HepG2 (cell line): ENCODE results near the gene CRYGS. TPM values are rescaled to one million over a fixed set of nuclear protein-coding genes. Genes with fewer than 3 reads are reported as not detected.
A peak's percentile ranks its signal among the peaks of the same experiment; 100 is the strongest.

ENCODE experiments used
- AHDC1 ChIP-seq: sonication (generic); formaldehyde crosslinking; IDR thresholded peaks from 2 replicates; pipeline ENCODE4 v1.5.1; 2020; ENCODE audit warnings: mild to moderate bottlenecking, missing genetic modification reagents, borderline replicate concordance
- EP300 ChIP-seq, 3 experiments: sonication (generic) in 1 of 3; formaldehyde crosslinking in 1 of 3; IDR thresholded peaks; 2 replicates each; pipeline versions ENCODE4 v1.5.1 to v1.6.1; 2011 to 2020; ENCODE audit warnings: low read depth in 2 of 3, low read length in 2 of 3, borderline replicate concordance in 1 of 3, improper control_type of control experiment in 1 of 3, mild to moderate bottlenecking in 1 of 3, missing genetic modification reagents in 1 of 3, moderate library complexity in 1 of 3
- HDAC6 ChIP-seq: fragments of 200-600 bp; sonication (generic); IDR thresholded peaks from 2 replicates; pipeline ENCODE4 v1.7.0; 2017; ENCODE audit warnings: mild to moderate bottlenecking, antibody characterized with exemption, low read length, low read depth
- IRF2 ChIP-seq: IDR thresholded peaks from 2 replicates; pipeline ENCODE4 v1.6.1; 2018; ENCODE audit warnings: missing genetic modification reagents, missing compliant biosample characterization
- KDM3A ChIP-seq: IDR thresholded peaks from 2 replicates; pipeline ENCODE4 v1.6.1; 2018; ENCODE audit warnings: low read depth, missing compliant biosample characterization
- KDM6A ChIP-seq: IDR thresholded peaks from 2 replicates; pipeline ENCODE4 v1.6.1; 2016; ENCODE audit warnings: low read depth
- LCORL ChIP-seq, 2 experiments: fragments of 450-650 bp in 1 of 2; sonication (generic) in 1 of 2; formaldehyde crosslinking in 1 of 2; IDR thresholded peaks; 2 replicates each; pipeline versions ENCODE4 v1.5.0 to v1.6.1; 2017 to 2020; ENCODE audit warnings: antibody characterized with exemption in 1 of 2, missing genetic modification reagents in 1 of 2
- NFE2L1 ChIP-seq: sonication (generic); formaldehyde crosslinking; IDR thresholded peaks from 2 replicates; pipeline ENCODE4 v1.4.0; 2020; ENCODE audit warnings: missing genetic modification reagents, mild to moderate bottlenecking, borderline replicate concordance
- NKX3-1 ChIP-seq: sonication (generic); formaldehyde crosslinking; IDR thresholded peaks from 2 replicates; pipeline ENCODE4 v1.5.0; 2020; ENCODE audit warnings: missing genetic modification reagents
- NR2F1 ChIP-seq, 2 experiments: fragments of 450-650 bp in 1 of 2; formaldehyde crosslinking in 1 of 2; IDR thresholded peaks; 2 replicates each; pipeline versions ENCODE4 v1.5.0 to v1.6.1; 2016 to 2020; ENCODE audit warnings: mild to moderate bottlenecking in 1 of 2, missing compliant biosample characterization in 1 of 2, missing genetic modification reagents in 1 of 2, moderate library complexity in 1 of 2
- SAP130 ChIP-seq: IDR thresholded peaks from 2 replicates; pipeline ENCODE4 v1.6.1; 2016; ENCODE audit warnings: low read depth
- TEAD3 ChIP-seq: optimal IDR thresholded peaks from 2 replicates; pipeline ENCODE3; 2016; ENCODE audit warnings: borderline replicate concordance
- XRCC5 ChIP-seq: fragments of 200-400 bp; formaldehyde crosslinking; optimal IDR thresholded peaks from 2 replicates; pipeline ENCODE3; 2017; ENCODE audit warnings: mild to moderate bottlenecking, low read length
- ZBTB26 ChIP-seq: IDR thresholded peaks from 2 replicates; pipeline ENCODE4 v1.6.1; 2016; ENCODE audit warnings: missing compliant biosample characterization, missing genetic modification reagents, borderline replicate concordance
- ZBTB7B ChIP-seq: sonication (generic); formaldehyde crosslinking; IDR thresholded peaks from 2 replicates; pipeline ENCODE4 v1.4.0; 2020; ENCODE audit warnings: missing genetic modification reagents
- ZNF138 ChIP-seq: sonication (generic); formaldehyde crosslinking; IDR thresholded peaks from 2 replicates; pipeline ENCODE4 v1.5.0; 2020; ENCODE audit warnings: mild to moderate bottlenecking, low read depth, missing genetic modification reagents
- ZNF205 ChIP-seq: IDR thresholded peaks from 2 replicates; pipeline ENCODE4 v1.6.1; 2018; ENCODE audit warnings: missing biosample characterization, missing genetic modification reagents
- ZNF576 ChIP-seq: sonication (generic); formaldehyde crosslinking; IDR thresholded peaks from 2 replicates; pipeline ENCODE4 v1.4.0; 2020; ENCODE audit warnings: mild to moderate bottlenecking, missing genetic modification reagents
- ZNF770 ChIP-seq: sonication (generic); formaldehyde crosslinking; IDR thresholded peaks from 2 replicates; pipeline ENCODE4 v1.5.0; 2020; ENCODE audit warnings: mild to moderate bottlenecking, missing genetic modification reagents
- polyA plus RNA-seq, 8 experiments: library from polyadenylated mRNA; depleted of rRNA in 3 of 8; stranded (reverse) in 7 of 8; unstranded in 1 of 8; fragments of >200 nt; fragmentation: Illumina TruSeq in 4 of 8; extraction: Trizol in 4 of 8; gene quantifications; 2 replicates each; pipeline versions ENCODE4 v1.2.1 to v1.2.3, GENCODE V29; 2011 to 2016; ENCODE audit warnings: low read depth in 4 of 8, missing spikeins in 1 of 8, mixed read lengths in 1 of 8; ENCODE audit not compliant: insufficient read depth in 1 of 8
- total RNA-seq, 5 experiments: library from RNA; depleted of rRNA; stranded (reverse); fragments of >200 nt; fragmentation: Illumina TruSeq; extraction: Trizol; gene quantifications; 2 replicates each; pipeline ENCODE4 v1.2.3, GENCODE V29; 2016; ENCODE audit warnings: low read depth in 1 of 5

The CRYGS gene
- total and polyA plus RNA-seq, 2 of the 13 experiments (the other 11 are each of a cell fraction or from before 2014, with no cell fraction given): 2.1 to 6.7 TPM

GRCh38 chr3:186525369-186526255, 18.6 kb downstream of the CRYGS start (continued):
- TF ChIP-seq KDM3A (0 out of 2 replicates have a peak, but pooled peaks have one; percentile 31), XRCC5 (peak; percentile 43), HDAC6 (no peak), EP300 (IDR thresholded peaks at IDR 0.05; ENCODE audit: low read depth in 2 of 2, low read length in 2 of 2) (peak in 1 of 2 experiments; percentile 52; a peak in 1 of 4 replicates), EP300 (CRISPR knock-in tag; IDR thresholded peaks at IDR 0.05; ENCODE audit: borderline replicate concordance) (no peak), LCORL (IDR thresholded peaks at IDR 0.05) (no peak), LCORL (CRISPR knock-in tag; IDR thresholded peaks at IDR 0.05) (peak; percentile 56; the same call in 1 of the 2 replicates), NFE2L1 (no peak), TEAD3 (CRISPR knock-in tag) (peak; percentile 53), AHDC1 (CRISPR knock-in tag) (no peak), KDM6A (0 out of 2 replicates have a peak, but pooled peaks have one; percentile 43), ZNF576 (CRISPR knock-in tag) (no peak), IRF2 (CRISPR knock-in tag) (0 out of 2 replicates have a peak, but pooled peaks have one; percentile 41), SAP130 (CRISPR knock-in tag) (peak; percentile 41), ZBTB7B (0 out of 2 replicates have a peak, but pooled peaks have one; percentile 20), NR2F1 (CRISPR knock-in tag; IDR thresholded peaks at IDR 0.05) (peak; percentile 18 to 45; a peak in 2 of 4 replicates), ZNF205 (CRISPR knock-in tag) (0 out of 2 replicates have a peak, but pooled peaks have one; percentile 38), ZBTB26 (0 out of 2 replicates have a peak, but pooled peaks have one; percentile 37), ZNF138 (CRISPR knock-in tag) (no peak), NKX3-1 (CRISPR knock-in tag) (no peak), ZNF770 (CRISPR knock-in tag) (no peak)
